Measurements from ENCODE around the gene TRPM3. TPM values are rescaled to one million over a fixed set of nuclear protein-coding genes. Genes with fewer than 3 reads are reported as not detected.

Gene TRPM3
- polyA plus RNA-seq, 3 donors: not detected

DNA sequence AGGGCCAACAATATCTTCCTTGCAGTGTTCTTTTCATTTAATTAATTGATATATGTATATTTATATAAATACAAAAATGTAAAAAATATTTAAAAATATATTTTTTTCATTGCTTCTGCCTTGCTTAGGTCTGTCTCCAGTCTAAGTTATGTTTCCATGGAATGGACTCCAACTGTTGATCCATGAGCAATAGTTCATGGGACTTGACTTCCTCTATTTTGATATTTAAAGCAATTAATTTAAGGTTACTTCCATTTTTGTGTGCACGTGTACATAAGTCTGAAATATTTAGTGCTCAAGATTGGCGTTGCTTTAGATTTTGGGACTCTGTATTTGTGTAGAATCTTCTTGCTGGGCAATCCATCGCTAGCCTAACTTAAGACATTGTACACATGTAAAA, 551.6 kb downstream of the TRPM3 start:
- Histone ChIP-seq H3K9me3 (replicated peaks in 1 of 2; ENCODE audit: control insufficient read depth in 1 of 2, insufficient read depth in 1 of 2, low read length in 2 of 2) (no peaks in the 10 kb centered on the region), H3K4me1 (ENCODE audit: control insufficient read depth in 1 of 2, insufficient read depth in 2 of 2, low read length in 2 of 2) (peaks cover 3% of the 10 kb centered on the region in 2 donors), H4K20me1 (ENCODE audit: insufficient read depth, low read length) (no peaks in the 10 kb centered on the region), H3K27ac (ENCODE audit: low read depth in 1 of 2, low read length in 2 of 2) (no peak overlapping the region), H2AFZ (ENCODE audit: insufficient read depth, low read depth, low read length, poor library complexity, severe bottlenecking) (no peak overlapping the region), H3K79me2 (ENCODE audit: insufficient read depth, low read length) (no peaks in the 10 kb centered on the region), H3K4me2 (replicated peaks; ENCODE audit: extremely low read depth, low read length, poor library complexity, severe bottlenecking) (no peak overlapping the region), H3K27me3 (ENCODE audit: control insufficient read depth in 2 of 2, insufficient read depth in 2 of 2, low read length in 2 of 2) (no peaks in the 10 kb centered on the region), H3K9ac (ENCODE audit: insufficient read depth, low read length, poor library complexity, severe bottlenecking) (no peak overlapping the region), H3K36me3 (replicated peaks in 1 of 2; ENCODE audit: control insufficient read depth in 1 of 2, insufficient read depth in 2 of 2, low read length in 2 of 2) (no peaks in the 10 kb centered on the region), H3K4me3 (replicated peaks in 1 of 3; ENCODE audit: low read depth in 2 of 3, low read length in 3 of 3) (no peak overlapping the region)
- Mint-ChIP-seq H3K36me3 (no peaks in the 10 kb centered on the region), H3K9me3 (peaks cover 0 to 2% (median 0%) of the 10 kb centered on the region in 7 donors), H3K27me3 (ENCODE audit: low read depth in 3 of 3) (peaks cover 0 to 3% (median 0%) of the 10 kb centered on the region in 3 donors), H3K27ac (no peak overlapping the region), H3K4me1 (peaks cover 4% of the 10 kb centered on the region), H3K4me3 (no peak overlapping the region)
- intact Hi-C loops (cut with micrococcal nuclease): no loop called here
- WGBS (ENCODE audit: insufficient coverage): no CpG with 5 or more reads among the region's 3 CpGs
- TF ChIP-seq, protein P1, sequence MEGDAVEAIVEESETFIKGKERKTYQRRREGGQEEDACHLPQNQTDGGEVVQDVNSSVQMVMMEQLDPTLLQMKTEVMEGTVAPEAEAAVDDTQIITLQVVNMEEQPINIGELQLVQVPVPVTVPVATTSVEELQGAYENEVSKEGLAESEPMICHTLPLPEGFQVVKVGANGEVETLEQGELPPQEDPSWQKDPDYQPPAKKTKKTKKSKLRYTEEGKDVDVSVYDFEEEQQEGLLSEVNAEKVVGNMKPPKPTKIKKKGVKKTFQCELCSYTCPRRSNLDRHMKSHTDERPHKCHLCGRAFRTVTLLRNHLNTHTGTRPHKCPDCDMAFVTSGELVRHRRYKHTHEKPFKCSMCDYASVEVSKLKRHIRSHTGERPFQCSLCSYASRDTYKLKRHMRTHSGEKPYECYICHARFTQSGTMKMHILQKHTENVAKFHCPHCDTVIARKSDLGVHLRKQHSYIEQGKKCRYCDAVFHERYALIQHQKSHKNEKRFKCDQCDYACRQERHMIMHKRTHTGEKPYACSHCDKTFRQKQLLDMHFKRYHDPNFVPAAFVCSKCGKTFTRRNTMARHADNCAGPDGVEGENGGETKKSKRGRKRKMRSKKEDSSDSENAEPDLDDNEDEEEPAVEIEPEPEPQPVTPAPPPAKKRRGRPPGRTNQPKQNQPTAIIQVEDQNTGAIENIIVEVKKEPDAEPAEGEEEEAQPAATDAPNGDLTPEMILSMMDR (IDR thresholded peaks at IDR 0.05): no peak
- peak in 2 of 3 donors; percentile 39 to 46 for DNase-seq

DNA sequence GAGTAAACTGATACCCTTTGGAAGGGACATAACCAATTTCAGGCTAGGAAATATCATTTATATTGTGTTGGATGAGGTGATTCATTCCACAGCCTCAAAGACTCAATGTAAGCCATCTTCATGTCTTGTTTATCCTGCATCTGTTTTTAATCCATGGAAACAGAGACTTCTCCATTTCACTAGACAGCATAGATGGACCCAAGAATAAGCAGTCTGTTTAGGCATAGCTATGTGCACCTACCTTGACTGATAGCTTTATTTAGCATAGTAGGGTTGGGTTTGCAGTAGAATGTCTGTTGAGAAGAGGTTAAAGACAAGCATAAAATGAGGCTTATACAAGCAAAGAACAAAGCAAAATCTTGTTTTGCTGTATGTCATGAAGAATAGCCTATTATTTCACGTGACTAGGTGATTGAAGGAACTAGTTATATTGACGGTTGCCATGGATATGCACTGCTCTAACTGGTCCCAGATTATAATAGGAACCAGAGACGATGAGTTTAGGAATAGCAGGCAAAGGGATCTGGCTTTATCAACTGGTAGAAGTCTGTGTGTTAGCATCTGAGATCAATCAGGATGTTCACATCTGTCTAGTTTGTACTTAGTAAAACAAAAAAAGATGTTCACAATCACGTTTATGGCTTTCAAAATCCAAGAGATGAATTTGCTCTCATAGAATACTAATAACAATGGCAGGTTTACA, 552.2 kb downstream of the TRPM3 start:
- no peaks in the 10 kb centered on the region for H3K27me3 ChIP-seq (ENCODE audit: control insufficient read depth in 2 of 2, insufficient read depth in 2 of 2, low read length in 2 of 2)
- H3K4me2 ChIP-seq (replicated peaks; ENCODE audit: extremely low read depth, low read length, poor library complexity, severe bottlenecking): no peak overlapping the region
- H3K4me1 ChIP-seq (ENCODE audit: control insufficient read depth in 1 of 2, insufficient read depth in 2 of 2, low read length in 2 of 2): peaks cover 8 to 9% of the 10 kb centered on the region in 2 donors
- H3K9ac ChIP-seq (ENCODE audit: insufficient read depth, low read length, poor library complexity, severe bottlenecking): no peak overlapping the region
- H3K27ac Mint-ChIP-seq: peak overlapping the region in 2 of 7 donors; percentile 8 to 45
- no peak overlapping the region for H3K4me3 ChIP-seq (replicated peaks in 1 of 3; ENCODE audit: low read depth in 2 of 3, low read length in 3 of 3)
- 88% methylated on average over 3 of the region's 4 CpGs for WGBS (ENCODE audit: insufficient coverage)
- no peaks in the 10 kb centered on the region for H4K20me1 ChIP-seq (ENCODE audit: insufficient read depth, low read length)
- H3K79me2 ChIP-seq (ENCODE audit: insufficient read depth, low read length): no peaks in the 10 kb centered on the region
- TF ChIP-seq, protein P1 (IDR thresholded peaks at IDR 0.05): no peak
- H3K4me1 Mint-ChIP-seq: peaks cover 10% of the 10 kb centered on the region
- peaks cover 0 to 2% (median 0%) of the 10 kb centered on the region in 7 donors for H3K9me3 Mint-ChIP-seq
- H3K27me3 Mint-ChIP-seq (ENCODE audit: low read depth in 3 of 3): peaks cover 0 to 3% (median 0%) of the 10 kb centered on the region in 3 donors
- peak in 2 of 3 donors; percentile 66 to 70 for DNase-seq
- H2AFZ ChIP-seq (ENCODE audit: insufficient read depth, low read depth, low read length, poor library complexity, severe bottlenecking): no peak overlapping the region
- H3K9me3 ChIP-seq (replicated peaks in 1 of 2; ENCODE audit: control insufficient read depth in 1 of 2, insufficient read depth in 1 of 2, low read length in 2 of 2): no peaks in the 10 kb centered on the region
- no peaks in the 10 kb centered on the region for H3K36me3 Mint-ChIP-seq
- no peak overlapping the region for H3K4me3 Mint-ChIP-seq
- H3K27ac ChIP-seq (ENCODE audit: low read depth in 1 of 2, low read length in 2 of 2): no peak overlapping the region
- intact Hi-C loops (cut with micrococcal nuclease): no loop called here
- H3K36me3 ChIP-seq (replicated peaks in 1 of 2; ENCODE audit: control insufficient read depth in 1 of 2, insufficient read depth in 2 of 2, low read length in 2 of 2): no peaks in the 10 kb centered on the region

Measured in CD14-positive monocyte (primary cell).